Neural progenitor cell (in vitro differentiated cells): ENCODE results near the gene TRPC6.

Experiments used
- CTCF ChIP-seq: fragments of 200-600 bp; sonication (generic); IDR thresholded peaks from 2 replicates; pipeline ENCODE4 v1.5.1; 2017; ENCODE audit warnings: antibody characterized with exemption, mild to moderate bottlenecking
- EZH2phosphoT487 ChIP-seq: fragments of 200-600 bp; sonication (generic); IDR thresholded peaks from 2 replicates; pipeline ENCODE4 v1.6.1; 2017; ENCODE audit warnings: antibody characterized with exemption

GRCh38 chr11:101439488-101439887 lies 144.3 kb downstream of the TRPC6 start:
- TF ChIP-seq EZH2phosphoT487, result no peak
- peak; percentile 29 for TF ChIP-seq CTCF
